ENCODE data around the gene HOXA13.
A peak's percentile ranks its signal among the peaks of the same experiment; 100 is the strongest.

The HOXA13 gene

DNA sequence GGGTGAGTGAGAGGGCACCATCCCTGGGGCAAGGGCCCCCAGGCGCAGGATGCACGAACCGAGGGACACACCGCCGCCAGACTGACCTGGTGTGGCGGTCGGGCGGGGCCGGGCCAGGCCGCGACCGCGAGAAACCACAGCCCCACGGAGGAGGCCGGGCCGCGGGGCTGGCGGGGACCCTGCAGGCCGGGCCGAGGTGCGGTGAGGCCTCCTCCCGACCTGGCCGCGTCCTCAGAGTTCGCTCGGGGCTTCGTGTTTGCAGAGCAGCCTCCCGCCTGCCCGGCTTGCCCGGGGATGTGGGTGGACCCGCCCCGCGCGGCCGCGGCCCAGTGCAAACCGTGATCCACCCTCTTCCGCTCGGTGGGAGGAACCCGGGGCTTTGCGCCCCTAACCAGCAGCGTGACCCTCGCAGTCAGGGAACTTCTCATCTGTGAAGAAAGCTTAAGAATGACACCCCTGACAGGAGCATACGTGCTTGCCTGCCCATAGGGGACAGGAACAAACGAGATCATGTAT, 20.6 kb upstream of the HOXA13 start:
- no peak overlapping the region for H3K9ac ChIP-seq (ENCODE audit: low read length)
- H3K4me1 ChIP-seq (ENCODE audit: insufficient read depth, low read length, severe bottlenecking), result peaks cover 4% of the 10 kb centered on the region
- no peaks in the 10 kb centered on the region for H4K20me1 ChIP-seq (ENCODE audit: insufficient read depth, low read length)
- no peaks in the 10 kb centered on the region; the same call in 1 of the 2 replicates for H3K27me3 ChIP-seq (ENCODE audit: insufficient read depth, low read length)
- no peak for TF ChIP-seq EZH2 (IDR thresholded peaks at IDR 0.05; ENCODE audit: borderline replicate concordance, low read length)
- TF ChIP-seq, protein P1, sequence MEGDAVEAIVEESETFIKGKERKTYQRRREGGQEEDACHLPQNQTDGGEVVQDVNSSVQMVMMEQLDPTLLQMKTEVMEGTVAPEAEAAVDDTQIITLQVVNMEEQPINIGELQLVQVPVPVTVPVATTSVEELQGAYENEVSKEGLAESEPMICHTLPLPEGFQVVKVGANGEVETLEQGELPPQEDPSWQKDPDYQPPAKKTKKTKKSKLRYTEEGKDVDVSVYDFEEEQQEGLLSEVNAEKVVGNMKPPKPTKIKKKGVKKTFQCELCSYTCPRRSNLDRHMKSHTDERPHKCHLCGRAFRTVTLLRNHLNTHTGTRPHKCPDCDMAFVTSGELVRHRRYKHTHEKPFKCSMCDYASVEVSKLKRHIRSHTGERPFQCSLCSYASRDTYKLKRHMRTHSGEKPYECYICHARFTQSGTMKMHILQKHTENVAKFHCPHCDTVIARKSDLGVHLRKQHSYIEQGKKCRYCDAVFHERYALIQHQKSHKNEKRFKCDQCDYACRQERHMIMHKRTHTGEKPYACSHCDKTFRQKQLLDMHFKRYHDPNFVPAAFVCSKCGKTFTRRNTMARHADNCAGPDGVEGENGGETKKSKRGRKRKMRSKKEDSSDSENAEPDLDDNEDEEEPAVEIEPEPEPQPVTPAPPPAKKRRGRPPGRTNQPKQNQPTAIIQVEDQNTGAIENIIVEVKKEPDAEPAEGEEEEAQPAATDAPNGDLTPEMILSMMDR (IDR thresholded peaks at IDR 0.05; ENCODE audit: low read length), result no peak
- no peak overlapping the region for H2AFZ ChIP-seq (ENCODE audit: low read length)
- H3K79me2 ChIP-seq (ENCODE audit: insufficient read depth, low read length), result no peaks in the 10 kb centered on the region
- peak overlapping the region; percentile 5; the same call in 1 of the 2 replicates for H3K4me2 ChIP-seq (ENCODE audit: low read length)
- H3K27ac ChIP-seq (ENCODE audit: low read depth, low read length, poor library complexity, severe bottlenecking), result no peak overlapping the region
- H3K9me2 ChIP-seq (ENCODE audit: low read depth, low read length), result no peaks in the 10 kb centered on the region
- H3F3A ChIP-seq (ENCODE audit: insufficient read depth, low read length), result no peaks in the 10 kb centered on the region
- no peaks in the 10 kb centered on the region for H3K36me3 ChIP-seq (ENCODE audit: insufficient read depth, low read length)
- H3K4me3 ChIP-seq (ENCODE audit: low read depth, low read length, poor library complexity, severe bottlenecking), result peak overlapping the region; percentile 11
- H3K9me3 ChIP-seq (ENCODE audit: low read length), result no peaks in the 10 kb centered on the region

DNA sequence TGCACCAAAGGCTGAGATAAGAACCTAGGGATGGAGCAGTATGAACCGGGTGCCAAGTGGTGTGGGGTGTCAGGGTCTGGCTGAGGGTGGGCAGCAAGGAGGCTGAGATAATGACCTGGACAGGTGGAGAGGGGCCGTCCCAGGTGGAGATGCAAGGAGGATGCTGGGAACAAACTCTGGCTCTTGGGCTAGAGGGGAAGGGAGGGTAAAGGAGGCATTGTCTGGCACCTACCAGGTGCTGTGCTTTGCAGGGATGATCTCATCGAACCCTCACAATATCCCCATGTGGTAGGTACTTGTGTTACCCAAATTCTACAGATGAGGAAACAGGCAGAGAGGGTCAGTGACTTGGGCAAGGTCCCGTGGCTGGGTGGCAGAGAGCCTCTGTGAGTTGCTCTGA, 19.9 kb upstream of the HOXA13 start:
- no peak overlapping the region for H3K9ac ChIP-seq (ENCODE audit: low read length)
- no peaks in the 10 kb centered on the region for H3K79me2 ChIP-seq (ENCODE audit: insufficient read depth, low read length)
- no peaks in the 10 kb centered on the region for H3K9me2 ChIP-seq (ENCODE audit: low read depth, low read length)
- no peaks in the 10 kb centered on the region for H3F3A ChIP-seq (ENCODE audit: insufficient read depth, low read length)
- H3K4me2 ChIP-seq (ENCODE audit: low read length), result no peak overlapping the region; the same call in 1 of the 2 replicates
- no peaks in the 10 kb centered on the region for H3K36me3 ChIP-seq (ENCODE audit: insufficient read depth, low read length)
- H3K4me3 ChIP-seq (ENCODE audit: low read depth, low read length, poor library complexity, severe bottlenecking), result no peak overlapping the region
- H2AFZ ChIP-seq (ENCODE audit: low read length), result no peak overlapping the region
- TF ChIP-seq EZH2 (IDR thresholded peaks at IDR 0.05; ENCODE audit: borderline replicate concordance, low read length), result no peak
- TF ChIP-seq, protein P1 (IDR thresholded peaks at IDR 0.05; ENCODE audit: low read length), result no peak
- no peaks in the 10 kb centered on the region for H3K9me3 ChIP-seq (ENCODE audit: low read length)
- no peak overlapping the region for H3K27ac ChIP-seq (ENCODE audit: low read depth, low read length, poor library complexity, severe bottlenecking)
- H3K4me1 ChIP-seq (ENCODE audit: insufficient read depth, low read length, severe bottlenecking), result peaks cover 4% of the 10 kb centered on the region
- no peaks in the 10 kb centered on the region for H4K20me1 ChIP-seq (ENCODE audit: insufficient read depth, low read length)
- H3K27me3 ChIP-seq (ENCODE audit: insufficient read depth, low read length), result no peaks in the 10 kb centered on the region; the same call in 1 of the 2 replicates

DNA sequence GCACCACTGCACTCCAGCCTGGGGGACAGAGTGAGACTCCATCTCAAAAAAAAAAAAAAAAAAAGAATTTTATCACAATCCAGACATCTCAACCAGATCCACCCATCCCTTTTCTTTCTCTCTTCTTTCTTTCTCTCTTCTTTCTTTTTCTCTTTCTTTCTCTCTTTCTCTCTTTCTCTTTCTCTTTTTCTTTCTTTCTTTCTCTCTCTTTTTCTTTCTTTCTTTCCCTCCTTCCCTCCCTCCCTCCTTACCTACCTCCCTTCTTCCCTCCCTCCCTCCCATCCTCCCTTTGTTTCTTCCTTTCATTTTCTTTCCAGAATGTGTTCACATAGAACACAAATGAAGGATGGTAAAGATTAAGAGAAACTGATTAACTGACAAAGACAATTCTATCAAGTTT, 18.1 kb upstream of the HOXA13 start:
- H3K27ac ChIP-seq (ENCODE audit: low read depth, low read length, poor library complexity, severe bottlenecking), result no peak overlapping the region
- no peaks in the 10 kb centered on the region for H3K79me2 ChIP-seq (ENCODE audit: insufficient read depth, low read length)
- no peak overlapping the region for H3K4me2 ChIP-seq (ENCODE audit: low read length)
- no peak overlapping the region for H3K9ac ChIP-seq (ENCODE audit: low read length)
- no peaks in the 10 kb centered on the region for H3K36me3 ChIP-seq (ENCODE audit: insufficient read depth, low read length)
- no peaks in the 10 kb centered on the region for H3K9me3 ChIP-seq (ENCODE audit: low read length)
- peaks cover 4% of the 10 kb centered on the region for H3K4me1 ChIP-seq (ENCODE audit: insufficient read depth, low read length, severe bottlenecking)
- no peak overlapping the region for H3K4me3 ChIP-seq (ENCODE audit: low read depth, low read length, poor library complexity, severe bottlenecking)
- H3K27me3 ChIP-seq (ENCODE audit: insufficient read depth, low read length), result peaks cover 8% of the 10 kb centered on the region; the same call in 1 of the 2 replicates
- H3K9me2 ChIP-seq (ENCODE audit: low read depth, low read length), result no peaks in the 10 kb centered on the region
- no peak overlapping the region for H2AFZ ChIP-seq (ENCODE audit: low read length)
- no peaks in the 10 kb centered on the region for H3F3A ChIP-seq (ENCODE audit: insufficient read depth, low read length)
- no peaks in the 10 kb centered on the region for H4K20me1 ChIP-seq (ENCODE audit: insufficient read depth, low read length)
- TF ChIP-seq, protein P1 (IDR thresholded peaks at IDR 0.05; ENCODE audit: low read length), result no peak
- no peak for TF ChIP-seq EZH2 (IDR thresholded peaks at IDR 0.05; ENCODE audit: borderline replicate concordance, low read length)

All from OCI-LY1 (cell line).